ENCODE data around the gene NACC2.

DNA sequence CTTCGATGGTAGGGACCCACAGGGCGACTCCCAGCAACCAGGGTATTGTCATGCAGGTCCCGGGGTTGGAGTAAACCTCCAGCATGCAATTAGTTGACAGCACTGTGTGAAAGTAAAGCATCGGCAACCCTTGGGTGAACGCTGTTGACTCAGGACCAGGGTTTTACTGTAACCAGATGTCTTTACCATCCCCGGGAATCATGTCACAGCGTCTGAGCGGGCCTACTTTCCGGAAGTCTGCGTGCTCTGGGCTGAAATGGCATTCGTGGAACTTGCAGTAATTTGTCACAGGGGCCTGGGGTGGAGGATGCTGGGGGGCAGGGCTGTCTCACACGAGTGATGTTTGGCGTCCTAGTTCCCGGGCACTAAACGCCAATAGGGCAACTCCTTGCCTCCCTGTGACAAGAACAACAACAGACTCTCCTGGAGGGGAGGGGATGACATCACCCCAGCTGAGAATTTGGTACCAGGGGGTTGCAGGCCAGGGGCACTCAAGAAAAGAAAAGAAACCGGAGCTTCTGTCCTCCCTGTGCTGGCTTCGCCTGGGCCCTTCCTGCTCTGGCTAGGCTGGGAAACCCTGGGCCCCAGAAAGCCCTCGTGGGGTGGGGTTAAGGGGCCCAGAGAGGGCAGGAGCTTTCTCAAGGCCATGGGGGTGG lies 123.8 kb downstream of the NACC2 start:
- TF ChIP-seq EZH2 (IDR thresholded peaks at IDR 0.05; ENCODE audit: low read length, missing control alignments) = no peak
- TF ChIP-seq, protein P1, sequence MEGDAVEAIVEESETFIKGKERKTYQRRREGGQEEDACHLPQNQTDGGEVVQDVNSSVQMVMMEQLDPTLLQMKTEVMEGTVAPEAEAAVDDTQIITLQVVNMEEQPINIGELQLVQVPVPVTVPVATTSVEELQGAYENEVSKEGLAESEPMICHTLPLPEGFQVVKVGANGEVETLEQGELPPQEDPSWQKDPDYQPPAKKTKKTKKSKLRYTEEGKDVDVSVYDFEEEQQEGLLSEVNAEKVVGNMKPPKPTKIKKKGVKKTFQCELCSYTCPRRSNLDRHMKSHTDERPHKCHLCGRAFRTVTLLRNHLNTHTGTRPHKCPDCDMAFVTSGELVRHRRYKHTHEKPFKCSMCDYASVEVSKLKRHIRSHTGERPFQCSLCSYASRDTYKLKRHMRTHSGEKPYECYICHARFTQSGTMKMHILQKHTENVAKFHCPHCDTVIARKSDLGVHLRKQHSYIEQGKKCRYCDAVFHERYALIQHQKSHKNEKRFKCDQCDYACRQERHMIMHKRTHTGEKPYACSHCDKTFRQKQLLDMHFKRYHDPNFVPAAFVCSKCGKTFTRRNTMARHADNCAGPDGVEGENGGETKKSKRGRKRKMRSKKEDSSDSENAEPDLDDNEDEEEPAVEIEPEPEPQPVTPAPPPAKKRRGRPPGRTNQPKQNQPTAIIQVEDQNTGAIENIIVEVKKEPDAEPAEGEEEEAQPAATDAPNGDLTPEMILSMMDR (conservative IDR thresholded peaks at IDR 0.05 in 1 of 2, IDR thresholded peaks at IDR 0.05 in 1 of 2; ENCODE audit: low read depth in 1 of 2, low read length in 2 of 2) = no peak

Data from fibroblast of lung (primary cell).